Neuronal stem cell (in vitro differentiated cells): ENCODE measurements around the gene MIPEP.

Experiments
- DNase-seq: peaks from one replicate; pipeline ENCODE4 v3.0.0-alpha.2; 2013; ENCODE audit warnings: low spot score
- H2AFZ ChIP-seq: one replicate; pipeline ENCODE4 v1.6.1; 2013; ENCODE audit warnings: mild to moderate bottlenecking, low read length, inconsistent platforms
- H2AK5ac ChIP-seq: 2 replicates; pipeline ENCODE4 v1.6.1; 2013; ENCODE audit warnings: low read depth, mild to moderate bottlenecking, inconsistent platforms, low read length, moderate library complexity, mixed read lengths
- H2BK120ac ChIP-seq: 2 replicates; pipeline ENCODE4 v1.6.1; 2013; ENCODE audit warnings: low read depth, mild to moderate bottlenecking, inconsistent platforms, low read length, moderate library complexity, mixed read lengths
- H2BK12ac ChIP-seq: one replicate; pipeline ENCODE4 v1.6.1; 2013; ENCODE audit warnings: low read length, inconsistent platforms
- H2BK15ac ChIP-seq: 2 replicates; pipeline ENCODE4 v1.6.1; 2013; ENCODE audit warnings: mild to moderate bottlenecking, low read length, inconsistent platforms, mixed read lengths
- H2BK5ac ChIP-seq: one replicate; pipeline ENCODE4 v1.6.1; 2013; ENCODE audit warnings: inconsistent platforms, mild to moderate bottlenecking, low read length, moderate library complexity
- H3K14ac ChIP-seq: one replicate; pipeline ENCODE4 v1.6.1; 2013; ENCODE audit warnings: low read length, inconsistent platforms
- H3K18ac ChIP-seq: 2 replicates; pipeline ENCODE4 v1.6.1; 2013; ENCODE audit warnings: low read length, inconsistent platforms
- H3K23ac ChIP-seq: 2 replicates; pipeline ENCODE4 v1.6.1; 2013; ENCODE audit warnings: low read depth, mild to moderate bottlenecking, mixed read lengths, low read length, inconsistent platforms; ENCODE audit not compliant: poor library complexity
- H3K27ac ChIP-seq: replicated peaks from 3 replicates; pipeline ENCODE4 v1.5.1; 2013; ENCODE audit warnings: low read length, inconsistent platforms
- H3K27me3 ChIP-seq, 3 experiments: 2 replicates each; pipeline ENCODE4 v1.6.1; 2013; ENCODE audit warnings: low read length in 3 of 3, mild to moderate bottlenecking in 2 of 3, inconsistent platforms in 1 of 3, low read depth in 1 of 3, mixed read lengths in 1 of 3, moderate library complexity in 1 of 3; ENCODE audit not compliant: control insufficient read depth in 3 of 3, insufficient read depth in 3 of 3
- H3K36me3 ChIP-seq, 2 donors: replicated peaks in 1 of 2; 2 replicates each; pipeline ENCODE4 v1.6.1; 2013; ENCODE audit warnings: low read length in 2 of 2; ENCODE audit not compliant: control insufficient read depth in 2 of 2, insufficient read depth in 2 of 2
- H3K4ac ChIP-seq: 2 replicates; pipeline ENCODE4 v1.6.1; 2013; ENCODE audit warnings: inconsistent platforms, mild to moderate bottlenecking, low read length, moderate library complexity
- H3K4me1 ChIP-seq, 2 donors: 1 replicate in 1 of 2; 2 replicates in 1 of 2; pipeline ENCODE4 v1.6.1; 2013; ENCODE audit warnings: low read length in 2 of 2, low read depth in 1 of 2; ENCODE audit not compliant: control insufficient read depth in 2 of 2, insufficient read depth in 1 of 2
- H3K4me2 ChIP-seq: one replicate; pipeline ENCODE4 v1.6.1; 2013; ENCODE audit warnings: mild to moderate bottlenecking, low read length, inconsistent platforms; ENCODE audit not compliant: insufficient read depth, poor library complexity, severe bottlenecking
- H3K4me3 ChIP-seq, 2 donors: 2 replicates each; pipeline ENCODE4 v1.5.1; 2013; ENCODE audit warnings: low read length in 2 of 2, mild to moderate bottlenecking in 2 of 2, inconsistent platforms in 1 of 2, moderate library complexity in 1 of 2
- H3K79me1 ChIP-seq: one replicate; pipeline ENCODE4 v1.6.1; 2013; ENCODE audit warnings: low read depth, mild to moderate bottlenecking, inconsistent platforms, low read length, moderate library complexity
- H3K9ac ChIP-seq: one replicate; pipeline ENCODE4 v1.6.1; 2013; ENCODE audit warnings: mild to moderate bottlenecking, low read depth, low read length, inconsistent platforms; ENCODE audit not compliant: poor library complexity
- H3K9me3 ChIP-seq, 2 donors: replicated peaks in 1 of 2; 2 replicates each; pipeline versions ENCODE3 to v1.6.1; 2013; ENCODE audit warnings: low read length in 2 of 2, mild to moderate bottlenecking in 2 of 2, inconsistent platforms in 1 of 2, low read depth in 1 of 2, mixed read lengths in 1 of 2, moderate library complexity in 1 of 2; ENCODE audit not compliant: control insufficient read depth in 2 of 2, insufficient read depth in 1 of 2
- H4K8ac ChIP-seq: one replicate; pipeline ENCODE4 v1.6.1; 2013; ENCODE audit warnings: low read depth, mild to moderate bottlenecking, inconsistent platforms, low read length, moderate library complexity
- H4K91ac ChIP-seq: one replicate; pipeline ENCODE4 v1.6.1; 2013; ENCODE audit warnings: low read length, low read depth, mild to moderate bottlenecking, inconsistent platforms; ENCODE audit not compliant: poor library complexity
- WGBS, 2 donors: extraction: QIAGEN DNeasy Blood & Tissue Kit; methylation state at CpG; one replicate each; pipeline ENCODE4 v1.1.7; 2013; ENCODE audit warnings: missing lambda C conversion rate in 2 of 2, mixed read lengths in 1 of 2; ENCODE audit not compliant: insufficient read length in 2 of 2, insufficient replicate concordance in 1 of 2; ENCODE audit errors: extremely low coverage in 2 of 2; 5-methylcytosine and 5-hydroxymethylcytosine counted together

The MIPEP gene

DNA sequence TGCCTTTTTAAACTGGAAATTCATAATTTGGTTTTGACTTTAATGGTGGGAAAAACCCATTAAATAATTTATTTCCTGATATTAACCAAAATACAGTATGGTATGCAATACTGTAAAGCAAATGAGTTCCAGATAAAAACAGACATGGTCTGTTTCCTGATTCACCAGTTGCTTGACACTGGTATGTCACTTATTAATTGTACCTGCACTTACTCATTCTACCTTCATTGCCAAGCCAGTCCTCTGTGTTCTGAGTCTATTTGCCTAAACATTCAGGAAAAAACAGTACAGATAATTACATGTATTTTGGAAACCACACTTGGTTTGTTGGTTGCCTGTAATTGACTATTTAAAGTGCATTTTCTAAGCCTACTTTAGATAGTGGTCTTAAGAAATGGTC lies 159.7 kb downstream of the MIPEP start:
- Histone ChIP-seq H3K4me2 (no peak overlapping the region), H3K4ac (no peak overlapping the region), H3K4me3 (no peak overlapping the region), H3K23ac (no peak overlapping the region), H3K79me1 (no peaks in the 10 kb centered on the region), H3K14ac (no peak overlapping the region), H2BK120ac (no peak overlapping the region), H2BK5ac (no peak overlapping the region), H4K8ac (no peak overlapping the region), H3K18ac (no peak overlapping the region), H3K27ac (no peak overlapping the region), H4K91ac (no peak overlapping the region), H3K36me3 (peaks cover 0 to 3% of the 10 kb centered on the region in 2 donors), H2BK12ac (no peak overlapping the region), H2AFZ (no peak overlapping the region), H3K27me3 (no peaks in the 10 kb centered on the region), H2AK5ac (no peak overlapping the region), H2BK15ac (no peak overlapping the region), H3K9me3 (no peaks in the 10 kb centered on the region), H3K4me1 (peaks cover 0 to 6% of the 10 kb centered on the region in 2 donors), H3K9ac (no peak overlapping the region)
- no peak for DNase-seq

DNA sequence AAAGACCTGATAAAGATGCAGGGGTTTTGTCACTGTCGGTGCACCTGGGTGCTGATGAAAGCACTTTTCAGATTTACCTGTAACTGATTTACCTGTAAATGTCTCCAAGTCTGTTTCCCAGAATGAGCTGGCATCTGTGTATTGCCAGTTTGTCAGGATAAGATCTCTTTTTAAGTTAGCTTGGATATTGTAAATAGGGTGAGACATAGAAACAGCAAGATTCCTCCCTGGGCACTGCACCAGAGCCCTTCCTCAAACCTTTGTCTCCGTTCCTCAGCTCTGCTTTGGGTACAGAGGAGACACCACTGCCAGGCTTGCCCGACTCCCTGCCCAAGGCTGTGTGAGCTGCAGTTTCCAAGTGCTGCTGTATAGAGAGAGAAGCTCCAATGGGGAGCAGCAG lies 160.4 kb downstream of the MIPEP start:
- Histone ChIP-seq H3K79me1 (no peaks in the 10 kb centered on the region), H4K91ac (no peak overlapping the region), H3K14ac (no peak overlapping the region), H2AFZ (no peak overlapping the region), H2BK120ac (no peak overlapping the region), H3K4ac (no peak overlapping the region), H3K4me2 (no peak overlapping the region), H3K27me3 (no peaks in the 10 kb centered on the region), H3K23ac (no peak overlapping the region), H3K9me3 (no peaks in the 10 kb centered on the region), H3K4me1 (peaks cover 0 to 8% of the 10 kb centered on the region in 2 donors), H2BK15ac (no peak overlapping the region), H3K27ac (no peak overlapping the region), H3K9ac (no peak overlapping the region), H2BK5ac (no peak overlapping the region), H3K18ac (no peak overlapping the region), H3K36me3 (peaks cover 0 to 3% of the 10 kb centered on the region in 2 donors), H3K4me3 (no peak overlapping the region), H4K8ac (no peak overlapping the region), H2BK12ac (no peak overlapping the region), H2AK5ac (no peak overlapping the region)
- DNase-seq = no peak
- WGBS, 2 donors = no CpG with 5 or more reads among the region's 3 CpGs

DNA sequence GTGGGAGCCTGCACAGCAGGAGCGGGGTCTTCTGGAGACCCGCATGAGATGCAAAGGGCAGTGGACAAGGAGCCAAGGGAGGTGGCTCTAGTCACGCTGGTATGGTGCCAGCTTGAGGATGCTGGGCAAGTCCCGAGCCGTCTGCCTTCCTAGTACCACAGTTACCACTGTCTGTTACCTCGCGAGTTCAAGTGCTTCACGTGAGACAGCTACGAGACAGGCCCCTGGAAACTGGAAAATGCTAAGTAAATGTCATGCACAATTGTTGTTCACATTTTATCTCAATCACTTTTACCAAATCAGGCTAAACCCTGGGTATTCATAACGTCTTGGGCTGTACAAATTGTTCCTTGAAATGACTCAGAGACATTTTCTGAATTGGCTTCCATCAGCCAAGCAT lies 163.3 kb downstream of the MIPEP start:
- no peak overlapping the region for H3K4me2 ChIP-seq
- H3K27me3 ChIP-seq = no peaks in the 10 kb centered on the region
- no peak overlapping the region for H2BK5ac ChIP-seq
- H3K4me1 ChIP-seq = peaks cover 0 to 14% of the 10 kb centered on the region in 2 donors
- no peak overlapping the region for H2BK120ac ChIP-seq
- H2AFZ ChIP-seq = no peak overlapping the region
- H3K9ac ChIP-seq = no peak overlapping the region
- no peak overlapping the region for H3K18ac ChIP-seq
- H2AK5ac ChIP-seq = no peak overlapping the region
- H4K8ac ChIP-seq = no peak overlapping the region
- WGBS, 2 donors = no CpG with 5 or more reads among the region's 10 CpGs
- no peak overlapping the region for H3K23ac ChIP-seq
- H3K79me1 ChIP-seq = no peaks in the 10 kb centered on the region
- H3K36me3 ChIP-seq = peaks cover 0 to 3% of the 10 kb centered on the region in 2 donors
- H2BK12ac ChIP-seq = no peak overlapping the region
- DNase-seq = no peak
- H3K27ac ChIP-seq = no peak overlapping the region
- peaks cover 0 to 6% of the 10 kb centered on the region in 2 donors for H3K9me3 ChIP-seq
- no peak overlapping the region for H3K4me3 ChIP-seq
- H3K14ac ChIP-seq = no peak overlapping the region
- no peak overlapping the region for H4K91ac ChIP-seq
- H2BK15ac ChIP-seq = no peak overlapping the region
- no peak overlapping the region for H3K4ac ChIP-seq

DNA sequence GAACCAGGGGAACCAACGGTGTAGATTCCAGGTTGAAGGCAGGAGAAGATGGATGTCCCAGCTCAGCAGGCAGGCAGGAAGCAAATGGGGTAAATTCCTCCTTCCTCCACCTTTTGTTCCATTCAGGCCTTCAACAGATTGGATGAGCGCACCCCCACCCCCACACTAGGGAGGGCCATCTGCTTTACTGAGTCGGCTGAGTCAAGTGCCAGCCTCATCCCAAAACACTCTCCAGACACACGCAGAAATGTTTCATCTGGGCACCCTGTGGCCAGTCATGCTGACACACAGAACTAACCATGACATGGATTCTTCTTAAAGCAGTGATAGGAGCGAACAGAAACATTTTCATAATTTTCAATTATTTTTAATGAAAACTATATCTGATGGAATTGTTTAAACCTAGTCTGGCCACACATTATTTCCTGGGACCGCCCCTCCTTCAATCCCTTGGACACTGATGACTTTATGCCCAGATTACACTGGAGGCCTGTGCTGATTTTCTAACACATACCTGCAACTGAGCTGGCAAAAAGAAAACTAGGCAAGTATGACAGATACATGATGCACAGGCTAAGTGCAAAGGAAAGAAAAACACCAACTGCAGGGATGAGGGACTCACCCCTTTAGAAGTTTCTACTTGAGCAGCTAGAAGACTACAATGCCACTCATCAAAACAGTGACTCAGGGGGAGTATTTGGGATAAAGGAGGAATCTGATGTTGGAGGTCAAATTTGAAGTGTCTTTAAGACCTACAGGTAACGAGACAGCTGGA lies 164.8 kb downstream of the MIPEP start:
- Histone ChIP-seq H3K9ac (no peak overlapping the region), H3K18ac (no peak overlapping the region), H4K8ac (no peak overlapping the region), H3K27me3 (no peaks in the 10 kb centered on the region), H3K4me2 (no peak overlapping the region), H4K91ac (no peak overlapping the region), H2BK15ac (no peak overlapping the region), H2AK5ac (no peak overlapping the region), H3K4me1 (peaks cover 0 to 13% of the 10 kb centered on the region in 2 donors), H2AFZ (no peak overlapping the region), H3K27ac (no peak overlapping the region), H3K4ac (no peak overlapping the region), H3K23ac (no peak overlapping the region), H3K79me1 (no peaks in the 10 kb centered on the region), H3K4me3 (no peak overlapping the region), H3K14ac (no peak overlapping the region), H2BK5ac (no peak overlapping the region), H2BK12ac (no peak overlapping the region), H3K9me3 (peaks cover 0 to 9% of the 10 kb centered on the region in 2 donors), H2BK120ac (no peak overlapping the region), H3K36me3 (peaks cover 0 to 3% of the 10 kb centered on the region in 2 donors)
- DNase-seq = no peak
- no CpG with 5 or more reads among the region's 7 CpGs for WGBS, 2 donors
